ENCODE data around the gene SLF2. TPM values are rescaled to one million over a fixed set of nuclear protein-coding genes. Genes with fewer than 3 reads are reported as not detected.
"Not testable (repeated sequence)": the region's sequence is repeated elsewhere in the genome, so short reads cannot be mapped to it uniquely, and the experiment has no call there.

Gene SLF2
- total RNA-seq, 2 donors from 2014 or later: 14.6 to 41.6 TPM

- H3K27ac ChIP-seq: no peak overlapping the region
- H3K4me3 ChIP-seq: no peak overlapping the region
- ATAC-seq (ENCODE audit: insufficient number of reproducible peaks, low FRiP score, low read depth) (no peak), DNase-seq (ENCODE audit: low spot score) (no peak)
- H3K36me3 ChIP-seq: no peaks in the 10 kb centered on the region
- no peak for TF ChIP-seq CTCF (IDR thresholded peaks at IDR 0.05)
- H3K9me3 ChIP-seq: no peaks in the 10 kb centered on the region
- no peaks in the 10 kb centered on the region for H3K27me3 ChIP-seq (replicated peaks; ENCODE audit: insufficient read depth)
- H3K4me1 ChIP-seq (ENCODE audit: control insufficient read depth in 1 of 2, low read depth in 2 of 2): peaks cover 0 to 8% of the 10 kb centered on the region in 2 donors
Measured at GRCh38 chr10:100881556-100882213, 31.1 kb upstream of the SLF2 start.

- H3K27ac ChIP-seq: no peak overlapping the region
- peak overlapping the region; percentile 37 for H3K4me3 ChIP-seq
- DNase-seq (ENCODE audit: low spot score) (no peak), ATAC-seq (ENCODE audit: insufficient number of reproducible peaks, low FRiP score, low read depth) (no peak)
- no peak for TF ChIP-seq CTCF (IDR thresholded peaks at IDR 0.05)
- H3K36me3 ChIP-seq: no peaks in the 10 kb centered on the region
- no peaks in the 10 kb centered on the region for H3K9me3 ChIP-seq
- peaks cover 0 to 8% of the 10 kb centered on the region in 2 donors for H3K4me1 ChIP-seq (ENCODE audit: control insufficient read depth in 1 of 2, low read depth in 2 of 2)
- no peaks in the 10 kb centered on the region for H3K27me3 ChIP-seq (replicated peaks; ENCODE audit: insufficient read depth)
Measured at GRCh38 chr10:100882252-100882651, 30.5 kb upstream of the SLF2 start.

- H3K27ac ChIP-seq: no peak overlapping the region
- H3K4me3 ChIP-seq: peak overlapping the region; percentile 37
- H3K4me1 ChIP-seq (ENCODE audit: control insufficient read depth in 1 of 2, low read depth in 2 of 2): peaks cover 0 to 8% of the 10 kb centered on the region in 2 donors
- H3K27me3 ChIP-seq (replicated peaks; ENCODE audit: insufficient read depth): no peaks in the 10 kb centered on the region
- H3K9me3 ChIP-seq: no peaks in the 10 kb centered on the region
- TF ChIP-seq CTCF (IDR thresholded peaks at IDR 0.05): no peak
- H3K36me3 ChIP-seq: no peaks in the 10 kb centered on the region
- no peak for DNase-seq (ENCODE audit: low spot score)
- ATAC-seq (ENCODE audit: insufficient number of reproducible peaks, low FRiP score, low read depth): no peak
Measured at GRCh38 chr10:100882671-100883311, 30.0 kb upstream of the SLF2 start.

GRCh38 chr10:100883312-100883821, 29.4 kb upstream of the SLF2 start:
- no peak for TF ChIP-seq CTCF (IDR thresholded peaks at IDR 0.05)
- ATAC-seq (ENCODE audit: insufficient number of reproducible peaks, low FRiP score, low read depth) (no peak), DNase-seq (ENCODE audit: low spot score) (no peak)
- Histone ChIP-seq H3K36me3 (no peaks in the 10 kb centered on the region), H3K4me1 (ENCODE audit: control insufficient read depth in 1 of 2, low read depth in 2 of 2) (peaks cover 0 to 8% of the 10 kb centered on the region in 2 donors), H3K27me3 (replicated peaks; ENCODE audit: insufficient read depth) (no peaks in the 10 kb centered on the region), H3K9me3 (no peaks in the 10 kb centered on the region), H3K27ac (no peak overlapping the region), H3K4me3 (no peak overlapping the region)

- not testable (repeated sequence) for ATAC-seq (ENCODE audit: insufficient number of reproducible peaks, low FRiP score, low read depth); H3K4me3 ChIP-seq; H3K27ac ChIP-seq; H3K27me3 ChIP-seq (replicated peaks; ENCODE audit: insufficient read depth); H3K4me1 ChIP-seq (ENCODE audit: control insufficient read depth in 1 of 2, low read depth in 2 of 2); DNase-seq (ENCODE audit: low spot score); H3K9me3 ChIP-seq; H3K36me3 ChIP-seq
Measured at GRCh38 chr10:100885611-100886010, 27.2 kb upstream of the SLF2 start.
